Skeletal muscle tissue (tissue), 4 donors: ENCODE data around the gene SIAH1. TPM values are rescaled to one million over a fixed set of nuclear protein-coding genes. Genes with fewer than 3 reads are reported as not detected.

ENCODE experiments used
- H3K27ac ChIP-seq: one replicate; pipeline ENCODE4 v1.7.0; 2013; ENCODE audit warnings: mild to moderate bottlenecking, low read depth, low read length, inconsistent platforms
- H3K27me3 ChIP-seq, 3 donors: one replicate each; pipeline ENCODE4 v1.7.0; 2013; ENCODE audit warnings: low read length in 3 of 3; ENCODE audit not compliant: control insufficient read depth in 3 of 3, insufficient read depth in 3 of 3
- H3K36me3 ChIP-seq, 3 donors: one replicate each; pipeline ENCODE4 v1.7.0; 2013; ENCODE audit warnings: low read length in 3 of 3; ENCODE audit not compliant: control insufficient read depth in 3 of 3, insufficient read depth in 3 of 3
- H3K4me1 ChIP-seq, 3 donors: one replicate each; pipeline ENCODE4 v1.7.0; 2013; ENCODE audit warnings: low read length in 3 of 3, mild to moderate bottlenecking in 3 of 3; ENCODE audit not compliant: control insufficient read depth in 3 of 3, insufficient read depth in 3 of 3
- H3K4me3 ChIP-seq, 3 donors: one replicate each; pipeline ENCODE4 v1.7.0; 2013; ENCODE audit warnings: low read length in 3 of 3
- H3K9ac ChIP-seq, 3 donors: one replicate each; pipeline ENCODE4 v1.7.0; 2013; ENCODE audit warnings: low read length in 3 of 3, mild to moderate bottlenecking in 3 of 3, moderate library complexity in 2 of 3, low read depth in 1 of 3
- H3K9me3 ChIP-seq, 3 donors: one replicate each; pipeline ENCODE4 v1.7.0; 2013; ENCODE audit warnings: low read length in 3 of 3; ENCODE audit not compliant: control insufficient read depth in 3 of 3
- total RNA-seq: library from RNA; depleted of rRNA; stranded (reverse); fragments of >200 nt; gene quantifications from one replicate; pipeline ENCODE4 v1.2.3, GENCODE V29; 2014
- donor health status: Osteomylitis.

The SIAH1 gene
- total RNA-seq, 1 donor from 2014 or later: 53.8 TPM

DNA sequence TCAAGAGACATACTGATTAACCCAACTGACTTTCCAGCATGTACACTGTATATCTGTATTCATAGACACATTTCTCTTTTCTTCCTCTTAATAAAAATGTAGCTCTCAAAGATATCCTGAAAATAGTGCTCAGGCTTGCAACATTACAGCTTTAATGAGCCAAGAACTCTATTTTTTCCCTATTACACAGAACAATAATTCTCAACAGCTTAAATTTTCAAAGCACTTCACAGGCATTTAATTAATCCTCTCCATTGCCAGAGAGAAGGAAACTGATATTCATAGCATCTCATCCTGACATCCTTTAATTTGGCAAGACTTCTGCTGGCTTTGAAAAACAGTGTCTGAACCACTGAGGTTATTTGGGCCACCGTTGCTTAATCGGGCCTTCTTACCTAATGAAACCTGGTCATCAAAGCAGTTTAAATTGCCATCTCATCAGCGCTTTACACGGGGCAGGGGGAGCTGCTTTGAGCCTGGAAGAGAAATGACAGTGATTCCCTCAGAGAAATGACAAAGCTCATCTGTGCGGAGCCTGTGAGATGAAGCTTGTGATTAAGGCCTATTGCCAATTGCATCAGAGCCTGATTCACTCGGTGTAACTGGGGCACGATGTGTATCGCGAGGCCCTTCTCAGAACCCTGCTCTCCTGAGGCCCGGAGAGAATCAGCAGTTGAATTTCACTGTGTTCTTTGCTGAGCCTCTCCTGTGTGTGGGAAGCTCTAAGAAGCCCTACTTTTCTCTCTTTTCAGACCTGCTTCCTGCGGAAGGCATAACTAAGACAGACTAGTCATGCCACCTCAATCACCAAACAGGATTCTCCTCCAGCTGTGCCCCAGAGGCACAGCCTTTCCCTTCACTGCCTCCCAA, 8.5 kb upstream of the SIAH1 start:
- Histone ChIP-seq H3K4me3 (peak overlapping the region in 1 of 3 donors; percentile 3), H3K9me3 (no peaks in the 10 kb centered on the region), H3K27me3 (no peaks in the 10 kb centered on the region), H3K4me1 (peaks cover 14 to 25% (median 17%) of the 10 kb centered on the region in 3 donors), H3K36me3 (no peaks in the 10 kb centered on the region), H3K9ac (peak overlapping the region in 2 of 3 donors; percentile 51 to 69), H3K27ac (peak overlapping the region; percentile 79)

DNA sequence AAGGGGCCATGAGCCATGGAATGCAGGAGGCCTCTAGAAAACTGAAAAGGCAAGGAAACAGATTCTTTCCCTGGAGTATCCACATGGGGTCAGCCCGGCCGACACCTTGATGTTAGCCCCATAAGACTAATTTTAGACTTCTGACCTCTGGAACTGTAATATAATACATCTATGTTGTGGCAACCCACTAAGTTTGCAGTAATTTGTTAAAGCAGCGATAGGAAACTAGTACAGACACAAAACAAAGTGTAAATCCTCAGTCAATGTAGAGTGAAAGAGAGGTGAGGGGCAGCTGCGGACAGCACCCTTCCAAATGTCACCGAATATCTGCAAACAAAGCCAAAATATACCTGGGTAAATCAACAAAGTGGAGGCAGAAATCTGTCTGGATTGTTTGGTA, 7.2 kb upstream of the SIAH1 start:
- Histone ChIP-seq H3K27ac (peak overlapping the region; percentile 79), H3K27me3 (no peaks in the 10 kb centered on the region), H3K4me3 (no peak overlapping the region), H3K9ac (no peak overlapping the region), H3K36me3 (no peaks in the 10 kb centered on the region), H3K9me3 (no peaks in the 10 kb centered on the region), H3K4me1 (peaks cover 14 to 25% (median 17%) of the 10 kb centered on the region in 3 donors)

DNA sequence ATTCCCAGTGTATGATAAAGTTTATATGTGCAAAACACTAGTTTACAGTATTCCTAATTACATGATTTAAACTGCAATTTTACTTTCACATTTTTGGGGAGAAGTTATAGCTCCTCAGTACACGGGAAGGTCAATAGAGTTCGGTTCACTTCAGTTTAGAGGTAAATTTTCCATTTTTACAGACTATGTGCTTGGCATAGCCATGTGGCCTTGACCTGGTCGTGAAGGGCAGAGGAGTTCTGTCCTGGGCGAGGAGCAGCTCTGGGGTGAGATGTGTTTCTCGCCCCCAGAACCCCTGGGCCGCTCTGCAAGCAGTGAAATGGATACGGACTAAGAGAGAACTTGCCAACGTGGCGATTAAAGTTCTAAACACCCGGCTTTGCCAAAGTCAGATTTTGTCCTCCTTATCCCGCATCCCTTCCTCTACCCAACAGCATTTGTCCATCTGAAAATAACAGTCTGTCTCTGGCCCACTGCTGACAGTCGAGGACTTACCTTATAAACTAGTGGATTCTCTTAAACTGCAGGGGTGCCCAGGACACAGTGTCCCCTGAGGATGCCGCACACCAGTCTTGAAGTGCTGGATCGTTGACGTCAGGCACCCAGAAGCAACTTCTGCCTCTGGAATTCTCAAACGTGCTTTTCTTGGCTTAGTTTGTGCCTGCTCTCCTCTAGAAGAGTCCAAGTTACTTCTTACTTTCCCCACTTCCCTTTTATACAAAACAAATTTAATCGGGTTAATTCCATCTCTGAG, 1.5 kb upstream of the SIAH1 start:
- peak overlapping the region; percentile 4 for H3K27ac ChIP-seq
- no peaks in the 10 kb centered on the region for H3K36me3 ChIP-seq
- H3K27me3 ChIP-seq: no peaks in the 10 kb centered on the region
- peaks cover 19 to 21% (median 20%) of the 10 kb centered on the region in 3 donors for H3K4me1 ChIP-seq
- H3K4me3 ChIP-seq: no peak overlapping the region
- no peaks in the 10 kb centered on the region for H3K9me3 ChIP-seq
- H3K9ac ChIP-seq: peak overlapping the region in 2 of 3 donors; percentile 10 to 35

DNA sequence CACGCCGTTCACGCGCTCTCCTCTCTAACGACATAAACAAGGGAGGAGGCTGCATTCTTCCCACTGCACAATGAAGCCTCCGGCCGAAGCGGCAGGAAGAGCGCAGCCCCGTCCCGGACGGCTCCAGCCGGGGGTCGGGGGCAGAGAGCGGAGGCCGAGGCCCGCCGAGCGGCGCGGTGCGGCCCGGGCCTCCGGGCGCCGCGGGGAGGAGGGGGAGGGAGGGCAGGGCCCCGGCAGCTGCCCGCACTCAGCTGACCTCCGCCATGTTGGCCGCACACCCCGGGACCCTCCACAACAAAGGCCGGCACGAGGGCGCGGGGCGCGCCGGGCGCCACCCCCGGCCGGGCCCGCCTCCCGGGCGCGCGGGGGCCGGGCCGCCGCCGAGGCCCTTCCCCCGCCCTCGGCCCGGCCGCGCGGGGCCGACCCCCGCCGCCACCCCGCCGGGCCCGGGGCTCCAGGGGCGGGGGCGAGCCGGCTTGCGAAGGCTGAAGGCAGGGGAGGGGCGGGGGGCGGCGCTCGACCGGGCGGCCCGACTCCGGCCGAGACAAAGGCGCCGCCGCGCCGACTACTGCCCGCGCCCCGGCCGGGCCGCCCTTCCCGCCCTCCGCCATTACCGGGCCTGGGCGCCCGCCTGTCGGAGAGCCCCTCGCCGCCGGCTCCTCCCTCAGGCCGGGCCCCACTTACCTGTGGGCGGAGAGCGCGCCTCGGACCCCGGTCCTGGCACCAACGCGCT, 527 bp downstream of the SIAH1 start:
- Histone ChIP-seq H3K36me3 (no peaks in the 10 kb centered on the region), H3K4me3 (peak overlapping the region; percentile 77 to 98 (median 87)), H3K27ac (peak overlapping the region; percentile 92), H3K9ac (peak overlapping the region; percentile 92 to 98 (median 96)), H3K27me3 (no peaks in the 10 kb centered on the region), H3K9me3 (no peaks in the 10 kb centered on the region), H3K4me1 (peaks cover 33 to 36% (median 36%) of the 10 kb centered on the region in 3 donors)

DNA sequence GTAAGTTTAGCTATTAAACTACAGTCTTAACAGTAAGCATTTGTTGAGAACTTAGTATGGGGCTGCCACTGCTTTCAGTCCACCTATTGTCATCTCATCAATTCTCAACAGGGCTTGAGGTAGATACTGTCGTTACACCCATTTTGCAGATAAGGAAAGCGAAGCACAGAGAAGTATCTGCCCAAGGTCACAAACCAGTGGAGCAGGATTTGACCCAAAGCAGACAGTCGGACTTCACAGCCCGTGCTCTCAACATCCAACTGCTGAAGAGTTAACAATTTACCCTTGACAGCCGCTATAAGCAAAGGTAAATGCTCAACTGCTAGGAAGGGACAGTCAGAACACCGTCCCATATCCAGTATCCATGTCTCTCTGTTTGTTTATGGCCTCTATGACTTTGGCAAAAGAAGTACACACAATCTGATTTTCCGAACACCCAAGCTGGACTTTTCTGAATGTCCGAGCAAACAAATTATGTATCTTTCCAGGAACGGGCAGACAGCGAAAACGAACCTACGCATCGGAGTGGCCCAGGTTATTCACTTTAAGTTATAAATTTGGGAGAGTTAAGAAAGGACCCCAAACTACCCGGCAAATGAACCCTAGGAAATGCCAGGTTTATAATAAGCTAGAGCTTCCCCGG, 1.2 kb downstream of the SIAH1 start:
- Histone ChIP-seq H3K4me1 (peaks cover 36 to 43% (median 43%) of the 10 kb centered on the region in 3 donors), H3K9me3 (no peaks in the 10 kb centered on the region), H3K4me3 (peak overlapping the region; percentile 77 to 98 (median 86)), H3K9ac (peak overlapping the region; percentile 85 to 98 (median 90)), H3K27me3 (no peaks in the 10 kb centered on the region), H3K27ac (peak overlapping the region; percentile 91), H3K36me3 (no peaks in the 10 kb centered on the region)

DNA sequence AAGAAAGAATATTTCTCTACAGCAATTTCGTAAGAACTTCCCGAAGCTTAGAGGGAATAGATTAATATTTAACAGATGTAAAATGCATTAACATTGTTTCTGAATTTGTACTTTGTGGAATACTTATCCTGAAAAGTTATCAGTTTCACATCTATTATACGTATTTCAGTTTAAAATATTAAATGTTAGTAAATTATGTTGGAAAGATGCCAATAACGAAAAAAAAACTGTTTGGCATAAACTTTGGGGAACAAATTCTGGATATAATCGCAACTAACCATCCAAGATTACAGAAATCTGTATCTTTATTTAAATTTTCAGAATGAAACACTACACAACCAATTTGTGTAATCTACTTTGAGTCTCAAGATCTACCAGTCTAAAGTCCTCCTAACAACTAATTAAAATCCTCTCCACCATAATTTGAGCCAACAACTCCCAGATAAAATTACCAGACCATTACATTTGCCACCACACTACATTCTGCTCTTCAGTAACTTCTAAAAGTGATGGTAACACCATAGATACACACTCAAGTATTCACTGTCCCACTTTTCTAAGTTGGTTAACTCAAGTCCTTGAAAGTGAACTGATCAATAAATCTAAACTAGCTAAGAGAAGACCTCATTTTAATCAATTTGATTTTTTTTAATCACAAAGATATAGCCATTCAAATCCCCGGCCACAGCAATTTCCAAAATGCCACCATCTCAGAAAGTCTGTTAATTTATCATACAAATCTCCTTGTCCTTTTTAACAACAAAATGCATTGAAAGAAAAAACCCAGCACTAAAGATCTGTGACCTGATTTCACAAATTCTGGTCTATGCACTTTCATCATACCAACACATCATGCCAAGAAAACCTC, 2.0 kb downstream of the SIAH1 start:
- Histone ChIP-seq H3K9me3 (no peaks in the 10 kb centered on the region), H3K27me3 (no peaks in the 10 kb centered on the region), H3K9ac (peak overlapping the region; percentile 85 to 98 (median 90)), H3K27ac (peak overlapping the region; percentile 91), H3K4me3 (peak overlapping the region; percentile 77 to 98 (median 86)), H3K36me3 (no peaks in the 10 kb centered on the region), H3K4me1 (peaks cover 39 to 50% (median 50%) of the 10 kb centered on the region in 3 donors)

DNA sequence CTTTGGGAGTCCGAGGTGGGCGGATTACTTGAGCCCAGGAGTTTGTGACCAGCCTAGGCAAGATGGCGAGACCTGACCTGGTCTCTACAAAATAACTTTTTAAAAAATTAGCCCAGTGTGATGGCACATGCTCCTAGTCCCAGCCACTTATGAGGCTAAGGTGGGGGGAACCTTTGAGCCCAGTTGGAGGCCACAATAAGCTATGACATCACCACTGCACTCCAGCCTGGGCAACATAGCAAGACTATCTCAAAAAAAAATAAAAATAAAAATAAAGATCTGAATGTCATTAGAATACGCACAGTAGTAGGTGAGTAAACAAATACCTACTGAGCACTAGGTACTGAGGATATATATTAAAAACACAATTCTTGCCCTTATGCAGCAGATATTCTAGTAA, 3.1 kb downstream of the SIAH1 start:
- Histone ChIP-seq H3K36me3 (no peaks in the 10 kb centered on the region), H3K9ac (no peak overlapping the region), H3K27me3 (no peaks in the 10 kb centered on the region), H3K9me3 (no peaks in the 10 kb centered on the region), H3K4me3 (no peak overlapping the region), H3K4me1 (peaks cover 41 to 53% (median 52%) of the 10 kb centered on the region in 3 donors), H3K27ac (no peak overlapping the region)

DNA sequence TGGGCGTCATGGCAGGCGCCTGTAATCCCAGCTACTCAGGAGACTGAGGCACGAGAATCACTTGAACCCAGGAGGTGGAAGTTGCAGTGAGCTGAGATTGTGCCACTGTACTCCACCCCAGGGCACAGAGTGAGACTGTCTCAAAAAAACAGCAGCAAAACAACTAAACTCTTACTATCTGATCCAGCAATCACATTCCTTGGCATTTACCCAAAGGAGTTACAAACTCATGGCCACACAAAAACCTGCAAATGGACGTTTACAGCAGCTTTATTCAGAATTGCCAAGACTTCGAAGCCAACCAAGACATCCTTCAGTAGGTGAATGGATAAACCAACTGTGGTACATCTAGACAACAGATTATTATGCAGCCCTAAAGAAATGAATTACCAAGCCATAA, 4.0 kb downstream of the SIAH1 start:
- Histone ChIP-seq H3K9me3 (no peaks in the 10 kb centered on the region), H3K4me3 (no peak overlapping the region), H3K36me3 (no peaks in the 10 kb centered on the region), H3K9ac (no peak overlapping the region), H3K27ac (no peak overlapping the region), H3K4me1 (peaks cover 39 to 47% (median 46%) of the 10 kb centered on the region in 3 donors), H3K27me3 (no peaks in the 10 kb centered on the region)

DNA sequence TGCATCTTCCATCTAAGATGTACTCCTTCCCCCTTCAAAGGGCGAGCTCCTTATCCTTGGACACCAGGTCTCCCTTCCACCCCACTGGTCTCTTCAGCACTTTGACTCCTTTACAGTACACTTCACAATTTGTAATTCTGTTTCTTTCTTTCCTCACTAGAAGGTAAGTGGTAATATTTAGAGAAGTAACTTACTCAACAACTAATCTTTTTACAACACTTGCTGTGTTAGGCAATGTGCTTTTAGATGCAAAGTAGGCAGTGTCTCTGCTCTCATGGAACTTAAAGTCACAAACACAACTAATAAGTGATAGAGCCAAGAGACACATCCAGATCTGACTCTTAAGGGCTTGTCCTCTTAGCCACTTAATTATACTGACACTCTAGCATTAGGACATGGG, 6.4 kb downstream of the SIAH1 start:
- H3K27ac ChIP-seq: no peak overlapping the region
- H3K9ac ChIP-seq: no peak overlapping the region
- no peaks in the 10 kb centered on the region for H3K36me3 ChIP-seq
- no peaks in the 10 kb centered on the region for H3K9me3 ChIP-seq
- H3K4me1 ChIP-seq: peaks cover 50 to 59% (median 53%) of the 10 kb centered on the region in 3 donors
- H3K27me3 ChIP-seq: no peaks in the 10 kb centered on the region
- no peak overlapping the region for H3K4me3 ChIP-seq
